Suprapubic skin (tissue), 4 donors: ENCODE measurements around the gene STIP1. TPM values are rescaled to one million over a fixed set of nuclear protein-coding genes. Genes with fewer than 3 reads are reported as not detected.
A peak's percentile ranks its signal among the peaks of the same experiment; 100 is the strongest.

ENCODE experiments used
- DNase-seq, 2 donors: peaks; one replicate each; pipeline ENCODE4 v3.0.0-alpha.2; 2019; ENCODE audit warnings: low spot score in 2 of 2
- H3K27ac ChIP-seq: fragments of 200-600 bp; sonication (generic); one replicate; pipeline ENCODE4 v1.5.1; 2019
- H3K27me3 ChIP-seq: fragments of 200-600 bp; sonication (generic); one replicate; pipeline ENCODE4 v1.5.1; 2019
- H3K36me3 ChIP-seq: fragments of 200-600 bp; sonication (generic); one replicate; pipeline ENCODE4 v1.5.1; 2019
- H3K4me1 ChIP-seq: fragments of 200-600 bp; sonication (generic); one replicate; pipeline ENCODE4 v1.5.1; 2019
- H3K4me3 ChIP-seq: fragments of 200-600 bp; sonication (generic); one replicate; pipeline ENCODE4 v1.5.1; 2019; ENCODE audit warnings: mild to moderate bottlenecking
- H3K9me3 ChIP-seq: fragments of 200-600 bp; sonication (generic); one replicate; pipeline ENCODE4 v1.5.1; 2019
- CTCF ChIP-seq, 2 donors: fragments of 200-600 bp in 1 of 2; fragments of 450-650 bp in 1 of 2; sonication (generic) in 1 of 2; IDR thresholded peaks; one replicate each; pipeline ENCODE4 v1.5.1; 2016 to 2019; ENCODE audit warnings: antibody characterized with exemption in 2 of 2, mild to moderate bottlenecking in 1 of 2, moderate library complexity in 1 of 2
- EP300 ChIP-seq: sonication (generic); formaldehyde crosslinking; IDR thresholded peaks from one replicate; pipeline ENCODE4 v1.6.1; 2017; ENCODE audit warnings: antibody characterized with exemption
- POLR2A ChIP-seq, 2 donors: fragments of 450-650 bp; IDR thresholded peaks; one replicate each; pipeline ENCODE4 v1.6.1; 2017; ENCODE audit warnings: antibody characterized with exemption in 2 of 2, mild to moderate bottlenecking in 2 of 2, moderate library complexity in 2 of 2
- POLR2AphosphoS5 ChIP-seq, 3 donors: sonication (generic); formaldehyde crosslinking; IDR thresholded peaks; one replicate each; pipeline ENCODE4 v1.6.1; 2017; ENCODE audit warnings: antibody characterized with exemption in 3 of 3
- WGBS: methylation state at CpG from one replicate; pipeline ENCODE4 v1.1.5; 2018; 5-methylcytosine and 5-hydroxymethylcytosine counted together
- total RNA-seq, 4 donors: library from RNA; depleted of rRNA; stranded (reverse); fragments of >200 nt; gene quantifications; one replicate each; pipeline ENCODE4 v1.1.0, GENCODE V29; 2016

Gene STIP1
- total RNA-seq, 4 donors from 2014 or later: 47.1 to 93.9 (median 87.4) TPM

GRCh38 chr11:64220271-64220670 lies 34.3 kb downstream of the STIP1 start:
- DNase-seq: no peak
- peaks cover 8% of the 10 kb centered on the region for H3K36me3 ChIP-seq
- H3K27me3 ChIP-seq: no peaks in the 10 kb centered on the region
- H3K4me1 ChIP-seq: peaks cover 22% of the 10 kb centered on the region
- no peak for TF ChIP-seq POLR2A (IDR thresholded peaks at IDR 0.05)
- no peak for TF ChIP-seq POLR2AphosphoS5 (IDR thresholded peaks at IDR 0.05)
- TF ChIP-seq CTCF (IDR thresholded peaks at IDR 0.05): no peak
- TF ChIP-seq EP300: no peak
- WGBS: 81% methylated on average over 5 of the region's 17 CpGs
- no peak overlapping the region for H3K4me3 ChIP-seq
- H3K27ac ChIP-seq: no peak overlapping the region
- H3K9me3 ChIP-seq: no peaks in the 10 kb centered on the region

- H3K4me1 ChIP-seq: peaks cover 27% of the 10 kb centered on the region
- no peak overlapping the region for H3K4me3 ChIP-seq
- no peaks in the 10 kb centered on the region for H3K9me3 ChIP-seq
- WGBS: 82% methylated on average over 5 of the region's 14 CpGs
- H3K27ac ChIP-seq: no peak overlapping the region
- H3K27me3 ChIP-seq: no peaks in the 10 kb centered on the region
- no peak for DNase-seq
- peaks cover 8% of the 10 kb centered on the region for H3K36me3 ChIP-seq
- TF ChIP-seq POLR2A (IDR thresholded peaks at IDR 0.05): no peak
- TF ChIP-seq POLR2AphosphoS5 (IDR thresholded peaks at IDR 0.05): no peak
- TF ChIP-seq CTCF (IDR thresholded peaks at IDR 0.05): no peak
- TF ChIP-seq EP300: no peak
These were observed 34.8 kb downstream of the STIP1 start for GRCh38 chr11:64220798-64221197.

GRCh38 chr11:64222651-64223000 lies 36.7 kb downstream of the STIP1 start:
- Histone ChIP-seq H3K4me1 (peaks cover 40% of the 10 kb centered on the region), H3K9me3 (no peaks in the 10 kb centered on the region), H3K36me3 (peaks cover 8% of the 10 kb centered on the region), H3K27ac (no peak overlapping the region), H3K4me3 (no peak overlapping the region), H3K27me3 (no peaks in the 10 kb centered on the region)
- TF ChIP-seq POLR2A (IDR thresholded peaks at IDR 0.05) (no peak), EP300 (no peak), POLR2AphosphoS5 (IDR thresholded peaks at IDR 0.05) (no peak), CTCF (IDR thresholded peaks at IDR 0.05) (no peak)
- no peak for DNase-seq
- 36% methylated on average over 6 of the region's 9 CpGs for WGBS

- DNase-seq: peak in 1 of 2 donors; percentile 66
- no peak overlapping the region for H3K27ac ChIP-seq
- TF ChIP-seq CTCF (IDR thresholded peaks at IDR 0.05): no peak
- no peak for TF ChIP-seq POLR2A (IDR thresholded peaks at IDR 0.05)
- TF ChIP-seq EP300: no peak
- no peak for TF ChIP-seq POLR2AphosphoS5 (IDR thresholded peaks at IDR 0.05)
- H3K9me3 ChIP-seq: no peaks in the 10 kb centered on the region
- peaks cover 8% of the 10 kb centered on the region for H3K36me3 ChIP-seq
- H3K4me3 ChIP-seq: no peak overlapping the region
- no peaks in the 10 kb centered on the region for H3K27me3 ChIP-seq
- WGBS: 72% methylated on average over 12 of the region's 24 CpGs
- peaks cover 45% of the 10 kb centered on the region for H3K4me1 ChIP-seq
These were observed 37.2 kb downstream of the STIP1 start for GRCh38 chr11:64223001-64223651.

- DNase-seq: peak in 1 of 2 donors; percentile 66
- Histone ChIP-seq H3K4me3 (no peak overlapping the region), H3K27ac (peak overlapping the region; percentile 89), H3K4me1 (peaks cover 48% of the 10 kb centered on the region), H3K36me3 (peaks cover 8% of the 10 kb centered on the region), H3K27me3 (no peaks in the 10 kb centered on the region), H3K9me3 (no peaks in the 10 kb centered on the region)
- TF ChIP-seq POLR2A (IDR thresholded peaks at IDR 0.05) (no peak), CTCF (IDR thresholded peaks at IDR 0.05) (no peak), POLR2AphosphoS5 (IDR thresholded peaks at IDR 0.05) (no peak), EP300 (no peak)
- WGBS: 87% methylated on average over 15 of the region's 17 CpGs
These were observed 38.4 kb downstream of the STIP1 start for GRCh38 chr11:64224151-64224890.
